ENCODE results near the gene PDK1. TPM values are rescaled to one million over a fixed set of nuclear protein-coding genes. Genes with fewer than 3 reads are reported as not detected.

PDK1 gene
- polyA plus RNA-seq, 3 donors = 5.4 to 10.3 (median 9.7) TPM

DNA sequence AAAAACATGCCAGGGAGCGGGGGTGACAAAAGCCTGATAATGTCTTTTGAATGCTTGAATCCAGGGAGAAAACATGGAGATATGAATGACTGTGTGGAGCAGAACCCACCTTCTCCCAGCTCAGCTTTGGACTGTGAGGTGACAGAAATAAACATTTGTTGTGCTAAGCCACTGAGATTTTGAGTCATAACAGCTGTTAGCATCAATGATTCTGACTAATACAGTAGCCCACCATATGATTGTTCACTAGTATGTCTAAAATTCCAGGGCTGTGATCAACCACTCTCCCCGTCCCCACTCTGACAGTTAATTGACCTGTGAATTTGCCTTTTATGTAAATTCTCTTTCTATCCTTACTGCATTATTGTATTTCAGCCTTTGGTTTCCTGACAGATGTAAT lies 69.1 kb downstream of the PDK1 start:
- H3K4me1 ChIP-seq (ENCODE audit: control insufficient read depth in 1 of 2, insufficient read depth in 2 of 2, low read length in 2 of 2) = no peaks in the 10 kb centered on the region
- H3K36me3 ChIP-seq (replicated peaks in 1 of 2; ENCODE audit: control insufficient read depth in 1 of 2, insufficient read depth in 2 of 2, low read length in 2 of 2) = no peaks in the 10 kb centered on the region
- no peak overlapping the region for H2AFZ ChIP-seq (ENCODE audit: insufficient read depth, low read depth, low read length, poor library complexity, severe bottlenecking)
- intact Hi-C loops (cut with micrococcal nuclease) = no loop called here
- H3K9me3 ChIP-seq (replicated peaks in 1 of 2; ENCODE audit: control insufficient read depth in 1 of 2, insufficient read depth in 1 of 2, low read length in 2 of 2) = peaks cover 0 to 4% of the 10 kb centered on the region in 2 donors
- no CpG with 5 or more reads among the region's 2 CpGs for WGBS (ENCODE audit: insufficient coverage)
- Mint-ChIP-seq H3K9me3 (peaks cover 0 to 11% (median 3%) of the 10 kb centered on the region in 7 donors), H3K27ac (no peak overlapping the region), H3K4me3 (no peak overlapping the region), H3K27me3 (ENCODE audit: low read depth in 3 of 3) (peaks cover 0 to 4% (median 2%) of the 10 kb centered on the region in 3 donors), H3K36me3 (peaks cover 2 to 6% of the 10 kb centered on the region in 2 donors), H3K4me1 (no peaks in the 10 kb centered on the region)
- DNase-seq = no peak
- H3K4me2 ChIP-seq (replicated peaks; ENCODE audit: extremely low read depth, low read length, poor library complexity, severe bottlenecking) = no peak overlapping the region
- TF ChIP-seq, protein P1, sequence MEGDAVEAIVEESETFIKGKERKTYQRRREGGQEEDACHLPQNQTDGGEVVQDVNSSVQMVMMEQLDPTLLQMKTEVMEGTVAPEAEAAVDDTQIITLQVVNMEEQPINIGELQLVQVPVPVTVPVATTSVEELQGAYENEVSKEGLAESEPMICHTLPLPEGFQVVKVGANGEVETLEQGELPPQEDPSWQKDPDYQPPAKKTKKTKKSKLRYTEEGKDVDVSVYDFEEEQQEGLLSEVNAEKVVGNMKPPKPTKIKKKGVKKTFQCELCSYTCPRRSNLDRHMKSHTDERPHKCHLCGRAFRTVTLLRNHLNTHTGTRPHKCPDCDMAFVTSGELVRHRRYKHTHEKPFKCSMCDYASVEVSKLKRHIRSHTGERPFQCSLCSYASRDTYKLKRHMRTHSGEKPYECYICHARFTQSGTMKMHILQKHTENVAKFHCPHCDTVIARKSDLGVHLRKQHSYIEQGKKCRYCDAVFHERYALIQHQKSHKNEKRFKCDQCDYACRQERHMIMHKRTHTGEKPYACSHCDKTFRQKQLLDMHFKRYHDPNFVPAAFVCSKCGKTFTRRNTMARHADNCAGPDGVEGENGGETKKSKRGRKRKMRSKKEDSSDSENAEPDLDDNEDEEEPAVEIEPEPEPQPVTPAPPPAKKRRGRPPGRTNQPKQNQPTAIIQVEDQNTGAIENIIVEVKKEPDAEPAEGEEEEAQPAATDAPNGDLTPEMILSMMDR (IDR thresholded peaks at IDR 0.05) = no peak
- no peak overlapping the region for H3K9ac ChIP-seq (ENCODE audit: insufficient read depth, low read length, poor library complexity, severe bottlenecking)
- H3K27me3 ChIP-seq (ENCODE audit: control insufficient read depth in 2 of 2, insufficient read depth in 2 of 2, low read length in 2 of 2) = no peaks in the 10 kb centered on the region
- H4K20me1 ChIP-seq (ENCODE audit: insufficient read depth, low read length) = no peaks in the 10 kb centered on the region
- no peak overlapping the region for H3K4me3 ChIP-seq (replicated peaks in 1 of 3; ENCODE audit: low read depth in 2 of 3, low read length in 3 of 3)
- no peaks in the 10 kb centered on the region for H3K79me2 ChIP-seq (ENCODE audit: insufficient read depth, low read length)
- no peak overlapping the region for H3K27ac ChIP-seq (ENCODE audit: low read depth in 1 of 2, low read length in 2 of 2)

DNA sequence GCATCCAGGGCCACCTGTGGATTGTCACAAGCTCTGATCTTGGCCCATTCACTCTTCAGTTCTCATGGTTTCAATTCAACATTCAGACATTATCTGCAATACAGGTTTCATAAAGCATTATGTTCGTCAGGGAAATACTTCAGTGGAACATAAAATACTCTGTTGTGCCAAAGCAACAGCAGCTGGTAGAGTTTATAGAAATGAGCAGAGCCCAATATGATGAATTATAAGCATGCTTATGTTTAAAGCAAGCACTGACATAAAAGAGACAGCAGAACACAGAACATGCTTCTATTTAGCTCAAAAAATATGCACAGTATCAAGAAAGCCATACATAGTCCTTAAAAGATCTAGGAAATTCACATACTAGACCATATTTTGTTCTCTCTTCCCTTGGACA lies 71.3 kb downstream of the PDK1 start:
- peaks cover 0 to 8% (median 3%) of the 10 kb centered on the region in 7 donors for H3K9me3 Mint-ChIP-seq
- H3K27ac ChIP-seq (ENCODE audit: low read depth in 1 of 2, low read length in 2 of 2) = no peak overlapping the region
- no peak for DNase-seq
- WGBS (ENCODE audit: insufficient coverage) = no CpG with 5 or more reads among the region's 1 CpG
- H3K27me3 ChIP-seq (ENCODE audit: control insufficient read depth in 2 of 2, insufficient read depth in 2 of 2, low read length in 2 of 2) = no peaks in the 10 kb centered on the region
- no peaks in the 10 kb centered on the region for H3K36me3 ChIP-seq (replicated peaks in 1 of 2; ENCODE audit: control insufficient read depth in 1 of 2, insufficient read depth in 2 of 2, low read length in 2 of 2)
- H2AFZ ChIP-seq (ENCODE audit: insufficient read depth, low read depth, low read length, poor library complexity, severe bottlenecking) = no peak overlapping the region
- H3K36me3 Mint-ChIP-seq = peaks cover 2 to 6% of the 10 kb centered on the region in 2 donors
- H3K4me2 ChIP-seq (replicated peaks; ENCODE audit: extremely low read depth, low read length, poor library complexity, severe bottlenecking) = no peak overlapping the region
- no peaks in the 10 kb centered on the region for H3K79me2 ChIP-seq (ENCODE audit: insufficient read depth, low read length)
- peaks cover 0 to 4% (median 2%) of the 10 kb centered on the region in 3 donors for H3K27me3 Mint-ChIP-seq (ENCODE audit: low read depth in 3 of 3)
- no peaks in the 10 kb centered on the region for H3K4me1 ChIP-seq (ENCODE audit: control insufficient read depth in 1 of 2, insufficient read depth in 2 of 2, low read length in 2 of 2)
- intact Hi-C loops (cut with micrococcal nuclease) = no loop called here
- no peak overlapping the region for H3K4me3 Mint-ChIP-seq
- no peak overlapping the region for H3K9ac ChIP-seq (ENCODE audit: insufficient read depth, low read length, poor library complexity, severe bottlenecking)
- H3K27ac Mint-ChIP-seq = no peak overlapping the region
- TF ChIP-seq, protein P1 (IDR thresholded peaks at IDR 0.05) = no peak
- H3K4me1 Mint-ChIP-seq = no peaks in the 10 kb centered on the region
- H4K20me1 ChIP-seq (ENCODE audit: insufficient read depth, low read length) = no peaks in the 10 kb centered on the region
- no peak overlapping the region for H3K4me3 ChIP-seq (replicated peaks in 1 of 3; ENCODE audit: low read depth in 2 of 3, low read length in 3 of 3)
- peaks cover 0 to 4% of the 10 kb centered on the region in 2 donors for H3K9me3 ChIP-seq (replicated peaks in 1 of 2; ENCODE audit: control insufficient read depth in 1 of 2, insufficient read depth in 1 of 2, low read length in 2 of 2)

All from CD14-positive monocyte (primary cell).